K562 (cell line): Measurements from ENCODE around the gene TRIM38. TPM values are rescaled to one million over a fixed set of nuclear protein-coding genes. Genes with fewer than 3 reads are reported as not detected.

Experiments
- ATAC-seq: fragments of 200-7000 bp; cut with Tn5 transposase; 3 replicates; pipeline ENCODE4 v1.9.1; 2020; ENCODE audit warnings: moderate library complexity
- BruUV-seq: library from RNA; stranded (reverse); fragments of 400-500 nt; replicated peaks from 2 replicates; lab custom pipeline; 2021; lab: Mats Ljungman, UMichigan
- CTCF ChIA-PET: fragments of 300-600 bp; formaldehyde crosslinking; extraction: SDS; loops from one replicate; lab custom pipeline; 2021; ENCODE audit warnings: low intra/inter-chr PET ratio; lab: Yijun Ruan, JAX
- POLR2A ChIA-PET: fragments of 300-600, 350-650 bp; sonication (Branson Sonifier 250); formaldehyde crosslinking; extraction: SDS; loops from one replicate; lab custom pipeline; 2021; ENCODE audit warnings: antibody characterized with exemption, inconsistent platforms; lab: Yijun Ruan, JAX
- DNase-seq, 4 experiments: peaks; one replicate each; pipeline versions ENCODE4 v3.0.0 to v3.0.0-alpha.2; 2011 to 2018; ENCODE audit warnings: low spot score in 3 of 4, mixed read lengths in 3 of 4; ENCODE audit errors: extremely low read depth in 1 of 4
- FAIRE-seq: peaks from 2 replicates; lab custom pipeline; 2011; peaks lifted over from hg19 to GRCh38; lab: Jason Lieb, UNC
- H2AFZ ChIP-seq: 2 replicates; pipeline ENCODE4 v1.6.0; 2011; ENCODE audit warnings: low read depth, low read length, control low read depth, inconsistent platforms
- H3K27ac ChIP-seq: fragments of 200-600 bp; 3 replicates; pipeline ENCODE4 v1.8.0; 2011; ENCODE audit warnings: low read depth, mild to moderate bottlenecking, control low read depth, inconsistent platforms, low read length, moderate library complexity, mixed read lengths; ENCODE audit errors: extremely low read depth
- H3K27me3 ChIP-seq, 2 experiments: fragments of 300-600 bp in 1 of 2; 2 replicates in 1 of 2; 3 replicates in 1 of 2; pipeline versions ENCODE4 v1.6.0 to v1.8.0; 2011; ENCODE audit warnings: inconsistent platforms in 2 of 2, low read length in 2 of 2, mild to moderate bottlenecking in 1 of 2, mixed read lengths in 1 of 2, moderate library complexity in 1 of 2; ENCODE audit not compliant: control insufficient read depth in 2 of 2, insufficient read depth in 2 of 2
- H3K36me3 ChIP-seq: fragments of 300-600 bp; 3 replicates; pipeline ENCODE4 v1.8.0; 2011; ENCODE audit warnings: mild to moderate bottlenecking, low read length, inconsistent platforms; ENCODE audit not compliant: control insufficient read depth, insufficient read depth
- H3K4me1 ChIP-seq, 2 experiments: fragments of 200-600 bp in 1 of 2; replicated peaks in 1 of 2; 2 replicates in 1 of 2; 3 replicates in 1 of 2; pipeline versions ENCODE4 v1.5.1 to v1.8.0; 2011; ENCODE audit warnings: inconsistent platforms in 2 of 2, low read length in 2 of 2, mild to moderate bottlenecking in 1 of 2, mixed read lengths in 1 of 2, moderate library complexity in 1 of 2; ENCODE audit not compliant: control insufficient read depth in 2 of 2, insufficient read depth in 2 of 2
- H3K4me2 ChIP-seq: 2 replicates; pipeline ENCODE4 v1.6.1; 2011; ENCODE audit warnings: low read length, control low read depth, inconsistent platforms, mixed read lengths; ENCODE audit not compliant: insufficient read depth
- H3K4me3 ChIP-seq: fragments of 200-600 bp; sonication (generic), shearing (Covaris generic); 2 replicates; pipeline ENCODE4 v1.5.1; 2016; ENCODE audit warnings: control low read depth, inconsistent platforms
- H3K79me2 ChIP-seq: fragments of 200-600 bp; 3 replicates; pipeline ENCODE4 v1.8.0; 2011; ENCODE audit warnings: low read length, inconsistent platforms; ENCODE audit not compliant: control insufficient read depth, insufficient read depth
- H3K9ac ChIP-seq, 2 experiments: 2 replicates each; pipeline versions ENCODE4 v1.6.0 to v1.6.1; 2011; ENCODE audit warnings: low read depth in 2 of 2, low read length in 2 of 2, control low read depth in 1 of 2, inconsistent platforms in 1 of 2, mild to moderate bottlenecking in 1 of 2, mixed read lengths in 1 of 2; ENCODE audit not compliant: insufficient read depth in 1 of 2
- H3K9me1 ChIP-seq: one replicate; pipeline ENCODE4 v1.6.0; 2011; ENCODE audit warnings: inconsistent platforms, mild to moderate bottlenecking, low read length, moderate library complexity; ENCODE audit not compliant: control insufficient read depth, insufficient read depth
- H3K9me3 ChIP-seq: replicated peaks from 2 replicates; pipeline ENCODE4 v1.5.1; 2011; ENCODE audit warnings: low read depth, low read length, inconsistent platforms; ENCODE audit not compliant: control insufficient read depth, insufficient read depth
- H4K20me1 ChIP-seq: replicated peaks from 2 replicates; pipeline ENCODE4 v1.6.1; 2011; ENCODE audit warnings: low read length, inconsistent platforms, mixed read lengths; ENCODE audit not compliant: control insufficient read depth, insufficient read depth
- CEBPZ ChIP-seq: fragments of 150-350 bp; IDR thresholded peaks from 2 replicates; pipeline ENCODE4 v1.6.1; 2014; ENCODE audit warnings: low read depth, mild to moderate bottlenecking, low read length, borderline replicate concordance
- CHCHD3 ChIP-seq: fragments of 250-450 bp; sonication (Bioruptor Pico); IDR thresholded peaks from 2 replicates; pipeline ENCODE4 v2.1.2; 2022; ENCODE audit warnings: mild to moderate bottlenecking
- CHD4 ChIP-seq: fragments of 200-600 bp; sonication (generic); IDR thresholded peaks from 3 replicates; pipeline ENCODE4 v1.6.1; 2012; ENCODE audit warnings: low read depth, mild to moderate bottlenecking, mixed read lengths, low read length, inconsistent platforms; ENCODE audit not compliant: insufficient read depth, insufficient replicate concordance, poor library complexity, severe bottlenecking
- ETV1 ChIP-seq: fragments of 450-650 bp; conservative IDR thresholded peaks from 2 replicates; pipeline ENCODE4 v1.6.1; 2016; ENCODE audit warnings: missing genetic modification characterization, control low read depth, low read depth, missing compliant biosample characterization
- MAZ ChIP-seq, 2 experiments: fragments of 450-650 bp in 1 of 2; sonication (generic) in 1 of 2; formaldehyde crosslinking; IDR thresholded peaks in 1 of 2; conservative IDR thresholded peaks in 1 of 2; 2 replicates each; pipeline versions ENCODE4 v1.4.0 to v1.5.0; 2020; ENCODE audit warnings: mild to moderate bottlenecking in 1 of 2, missing genetic modification reagents in 1 of 2
- MNT ChIP-seq, 2 experiments: fragments of 450-650 bp; conservative IDR thresholded peaks; 2 replicates each; pipeline ENCODE4 v1.6.1; 2017; ENCODE audit warnings: mild to moderate bottlenecking in 2 of 2, moderate library complexity in 2 of 2
- RAD21 ChIP-seq, 2 experiments: fragments of 250-450 bp in 1 of 2; fragments of 450-650 bp in 1 of 2; sonication (Bioruptor Pico) in 1 of 2; formaldehyde crosslinking in 1 of 2; IDR thresholded peaks in 1 of 2; conservative IDR thresholded peaks in 1 of 2; 2 replicates each; pipeline versions ENCODE4 v1.4.0 to v1.8.0; 2020 to 2022; ENCODE audit warnings: mild to moderate bottlenecking in 2 of 2, moderate library complexity in 1 of 2
- TAL1 ChIP-seq: fragments of 450-650 bp; IDR thresholded peaks from 2 replicates; pipeline ENCODE4 v1.6.1; 2016; ENCODE audit warnings: mild to moderate bottlenecking
- TEAD2 ChIP-seq: fragments of 450-650 bp; IDR thresholded peaks from 2 replicates; pipeline ENCODE4 v1.6.1; 2016; ENCODE audit warnings: missing genetic modification characterization, control low read depth, missing compliant biosample characterization
- WGBS: fragments of 100-300 bp; shearing (Covaris generic); methylation state at CpG from one replicate; pipeline ENCODE4 v1.1.6; 2016; ENCODE audit warnings: low coverage, mixed read lengths; ENCODE audit not compliant: insufficient coverage; ENCODE audit errors: missing lambda C conversion rate; 5-methylcytosine and 5-hydroxymethylcytosine counted together
- in situ Hi-C: fragments of 300-500 bp; cut with MboI; formaldehyde crosslinking; loops from 4 replicates; pipeline ENCODE4 v1.15.0; 2018; ENCODE audit warnings: inconsistent platforms, mixed read lengths
- intact Hi-C: fragments of 100-400 bp; cut with micrococcal nuclease; formaldehyde crosslinking; loops from 2 replicates; pipeline ENCODE4 v1.14.2; 2022
- polyA plus RNA-seq, 8 experiments: library from polyadenylated mRNA; depleted of rRNA in 4 of 8; stranded (reverse) in 5 of 8; unstranded in 3 of 8; fragments of >200 nt; fragmentation: Nextera tagmentation in 2 of 8; fragmentation: Illumina TruSeq in 1 of 8; extraction: Ambion mirVana in 2 of 8; extraction: Trizol in 1 of 8; gene quantifications; 2 replicates each; pipeline versions ENCODE4 v1.2.1 to v1.2.3, GENCODE V29; 2011 to 2014; ENCODE audit warnings: inconsistent platforms in 1 of 8, missing spikeins in 1 of 8
- total RNA-seq, 7 experiments: library from RNA; depleted of rRNA in 6 of 7; stranded (reverse); fragments of >200 nt in 6 of 7; fragmentation: Illumina TruSeq in 2 of 7; extraction: Trizol in 2 of 7; gene quantifications; 2 replicates each; pipeline versions ENCODE4 v1.2.1 to v1.2.3, GENCODE V29; 2011 to 2021; ENCODE audit warnings: low replicate concordance in 1 of 7
- TF ChIP-seq, protein P1 (sequence below), 2 experiments: fragments of 450-650 bp; IDR thresholded peaks; 2 replicates each; pipeline ENCODE4 v1.6.1; 2018; ENCODE audit warnings: mild to moderate bottlenecking in 2 of 2, low read depth in 1 of 2; ENCODE audit not compliant: partially characterized antibody in 2 of 2

Gene TRIM38
- total and polyA plus RNA-seq, 9 of the 15 experiments (the other 6 are each of a cell fraction or from before 2014, with no cell fraction given), result 1.7 to 6.7 (median 6.3) TPM

DNA sequence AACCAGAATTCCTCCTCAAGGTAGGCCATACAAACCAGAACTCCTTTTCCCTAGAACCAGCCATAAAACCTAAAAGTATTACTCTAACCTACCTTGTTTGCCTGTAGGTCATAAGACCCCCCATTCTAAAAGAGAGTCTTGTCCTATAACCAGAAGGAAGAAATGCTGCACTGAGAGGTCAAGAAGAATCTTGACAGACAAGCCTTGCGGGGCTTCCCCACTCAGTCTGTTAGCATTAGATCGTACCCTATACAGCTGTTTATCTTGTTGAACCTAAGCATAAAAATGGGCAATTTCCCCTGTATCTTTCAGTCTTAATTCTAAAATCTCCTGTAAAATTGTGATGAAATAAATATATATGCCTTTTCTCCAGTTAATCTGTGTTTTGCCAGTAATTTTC is 72.3 kb downstream of the TRIM38 start:
- Histone ChIP-seq H4K20me1 (peaks cover 5% of the 10 kb centered on the region), H3K79me2 (peaks cover 30% of the 10 kb centered on the region), H3K27ac (peak overlapping the region; percentile 99), H3K27me3 (no peaks in the 10 kb centered on the region), H3K9me3 (no peaks in the 10 kb centered on the region), H3K9me1 (no peaks in the 10 kb centered on the region), H3K36me3 (0 out of 3 replicates have a peak, but pooled peaks cover 4% of the 10 kb centered on the region), H3K4me1 (peaks cover 13 to 34% of the 10 kb centered on the region in 2 experiments), H3K4me2 (peak overlapping the region; percentile 99), H3K9ac (peak overlapping the region in 1 of 2 experiments; percentile 94; a peak in 2 of 4 replicates), H2AFZ (peak overlapping the region; percentile 54), H3K4me3 (no peak overlapping the region; the same call in 1 of the 2 replicates)
- peak in 1 of 4 experiments; percentile 52 for DNase-seq
- intact Hi-C loops, result loop anchor here (5.0 to 10.0 kb wide), 3 partner anchors 250 to 1857 kb away; a partner anchor contains a TSS
- no TSS peak for BruUV-seq
- CTCF ChIA-PET, result no interaction called here
- no peak for ATAC-seq
- POLR2A ChIA-PET, result interaction anchor here (0.7 to 13.8 kb wide), 7 partner anchors 10 to 122 kb away, joined by 3 to 597 read pairs (median 24); a partner anchor contains a TSS
- 23% methylated on average over 2 of the region's 2 CpGs for WGBS
- FAIRE-seq, result no peak
- in situ Hi-C loops, result loop anchor here (5.0 kb wide), 1 partner anchor 1097 kb away; a partner anchor contains a TSS
- TF ChIP-seq RAD21 (CRISPR knock-in tag; conservative IDR thresholded peaks at IDR 0.05 in 1 of 2, IDR thresholded peaks at IDR 0.05 in 1 of 2) (no peak), CHCHD3 (CRISPR knock-in tag) (0 out of 2 replicates have a peak, but pooled peaks have one; percentile 17), TAL1 (0 out of 2 replicates have a peak, but pooled peaks have one; percentile 15), CHD4 (no peak), MAZ (CRISPR knock-in tag; conservative IDR thresholded peaks at IDR 0.05 in 1 of 2, IDR thresholded peaks at IDR 0.05 in 1 of 2) (peak in 1 of 2 experiments; percentile 27; a peak in 1 of 4 replicates), MNT (conservative IDR thresholded peaks at IDR 0.05) (0 out of 4 replicates have a peak, but pooled peaks of 1 of the 2 experiments have one; percentile 15), ETV1 (tag) (no peak), CEBPZ (no peak), TEAD2 (tag) (no peak)
- TF ChIP-seq, protein P1, sequence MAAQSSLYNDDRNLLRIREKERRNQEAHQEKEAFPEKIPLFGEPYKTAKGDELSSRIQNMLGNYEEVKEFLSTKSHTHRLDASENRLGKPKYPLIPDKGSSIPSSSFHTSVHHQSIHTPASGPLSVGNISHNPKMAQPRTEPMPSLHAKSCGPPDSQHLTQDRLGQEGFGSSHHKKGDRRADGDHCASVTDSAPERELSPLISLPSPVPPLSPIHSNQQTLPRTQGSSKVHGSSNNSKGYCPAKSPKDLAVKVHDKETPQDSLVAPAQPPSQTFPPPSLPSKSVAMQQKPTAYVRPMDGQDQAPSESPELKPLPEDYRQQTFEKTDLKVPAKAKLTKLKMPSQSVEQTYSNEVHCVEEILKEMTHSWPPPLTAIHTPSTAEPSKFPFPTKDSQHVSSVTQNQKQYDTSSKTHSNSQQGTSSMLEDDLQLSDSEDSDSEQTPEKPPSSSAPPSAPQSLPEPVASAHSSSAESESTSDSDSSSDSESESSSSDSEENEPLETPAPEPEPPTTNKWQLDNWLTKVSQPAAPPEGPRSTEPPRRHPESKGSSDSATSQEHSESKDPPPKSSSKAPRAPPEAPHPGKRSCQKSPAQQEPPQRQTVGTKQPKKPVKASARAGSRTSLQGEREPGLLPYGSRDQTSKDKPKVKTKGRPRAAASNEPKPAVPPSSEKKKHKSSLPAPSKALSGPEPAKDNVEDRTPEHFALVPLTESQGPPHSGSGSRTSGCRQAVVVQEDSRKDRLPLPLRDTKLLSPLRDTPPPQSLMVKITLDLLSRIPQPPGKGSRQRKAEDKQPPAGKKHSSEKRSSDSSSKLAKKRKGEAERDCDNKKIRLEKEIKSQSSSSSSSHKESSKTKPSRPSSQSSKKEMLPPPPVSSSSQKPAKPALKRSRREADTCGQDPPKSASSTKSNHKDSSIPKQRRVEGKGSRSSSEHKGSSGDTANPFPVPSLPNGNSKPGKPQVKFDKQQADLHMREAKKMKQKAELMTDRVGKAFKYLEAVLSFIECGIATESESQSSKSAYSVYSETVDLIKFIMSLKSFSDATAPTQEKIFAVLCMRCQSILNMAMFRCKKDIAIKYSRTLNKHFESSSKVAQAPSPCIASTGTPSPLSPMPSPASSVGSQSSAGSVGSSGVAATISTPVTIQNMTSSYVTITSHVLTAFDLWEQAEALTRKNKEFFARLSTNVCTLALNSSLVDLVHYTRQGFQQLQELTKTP (IDR thresholded peaks at IDR 0.05; ENCODE audit: low read depth in 1 of 2, partially characterized antibody in 2 of 2), result peak in 1 of 2 experiments; percentile 42
